SK-N-SH treated with all-trans-retinoic acid at 6 μM for 48 hours (cell line): ENCODE measurements around the gene H2BK1.

Experiments used
- ATAC-seq: fragments of 200-7000 bp; cut with Tn5 transposase; 3 replicates; pipeline ENCODE4 v1.9.1; 2020; ENCODE audit warnings: mild to moderate bottlenecking, moderate library complexity
- ARNTL ChIP-seq: fragments of 450-650 bp; formaldehyde crosslinking; IDR thresholded peaks from 2 replicates; pipeline ENCODE4 v1.5.0; 2020; ENCODE audit warnings: low read depth, mild to moderate bottlenecking, moderate library complexity, borderline replicate concordance
- BACH2 ChIP-seq: fragments of 250-450 bp; sonication (Bioruptor Pico); IDR thresholded peaks from 2 replicates; pipeline ENCODE4 v1.9.0; 2021; ENCODE audit warnings: mild to moderate bottlenecking, borderline replicate concordance
- ESRRG ChIP-seq: fragments of 250-450 bp; sonication (Bioruptor Pico); IDR thresholded peaks from 2 replicates; pipeline ENCODE4 v1.6.1; 2021; ENCODE audit warnings: mild to moderate bottlenecking
- GLIS3 ChIP-seq: fragments of 250-450 bp; sonication (Bioruptor Pico); IDR thresholded peaks from 2 replicates; pipeline ENCODE4 v1.5.0; 2020; ENCODE audit warnings: mild to moderate bottlenecking, moderate library complexity
- ISL1 ChIP-seq: fragments of 250-450 bp; sonication (Bioruptor Pico); IDR thresholded peaks from 2 replicates; pipeline ENCODE4 v2.1.2; 2022; ENCODE audit warnings: mild to moderate bottlenecking, moderate library complexity
- OSR1 ChIP-seq: fragments of 250-450 bp; sonication (Bioruptor Pico); IDR thresholded peaks from 2 replicates; pipeline ENCODE4 v1.8.0; 2022; ENCODE audit warnings: moderate library complexity, mild to moderate bottlenecking, inconsistent platforms
- PPARA ChIP-seq: fragments of 250-450 bp; sonication (Bioruptor Pico); IDR thresholded peaks from 2 replicates; pipeline ENCODE4 v1.5.0; 2020; ENCODE audit warnings: mild to moderate bottlenecking, borderline replicate concordance
- RARB ChIP-seq: fragments of 250-450 bp; sonication (Bioruptor Pico); IDR thresholded peaks from 2 replicates; pipeline ENCODE4 v1.8.0; 2021; ENCODE audit warnings: mild to moderate bottlenecking, moderate library complexity
- ZC3H10 ChIP-seq: fragments of 250-450 bp; sonication (Bioruptor Pico); IDR thresholded peaks from 2 replicates; pipeline ENCODE4 v1.5.1; 2021; ENCODE audit warnings: mild to moderate bottlenecking, moderate library complexity
- ZFP3 ChIP-seq: fragments of 250-450 bp; sonication (Bioruptor Pico); IDR thresholded peaks from 2 replicates; pipeline ENCODE4 v1.5.0; 2020; ENCODE audit warnings: mild to moderate bottlenecking, moderate library complexity
- ZFP30 ChIP-seq: fragments of 450-650 bp; formaldehyde crosslinking; IDR thresholded peaks from 2 replicates; pipeline ENCODE4 v1.5.0; 2022; ENCODE audit warnings: mild to moderate bottlenecking, moderate library complexity
- ZNF8 ChIP-seq: fragments of 450-650 bp; formaldehyde crosslinking; IDR thresholded peaks from 2 replicates; pipeline ENCODE4 v1.5.0; 2020; ENCODE audit warnings: mild to moderate bottlenecking, moderate library complexity
- TF ChIP-seq, protein P1 (sequence below): fragments of 250-450 bp; sonication (Bioruptor Pico); IDR thresholded peaks from 2 replicates; pipeline ENCODE4 v1.8.0; 2021; ENCODE audit warnings: low read depth, mild to moderate bottlenecking, moderate library complexity, borderline replicate concordance
- TF ChIP-seq, protein P2 (sequence below): fragments of 250-450 bp; sonication (Bioruptor Pico); IDR thresholded peaks from 2 replicates; pipeline ENCODE4 v1.5.1; 2021; ENCODE audit warnings: mild to moderate bottlenecking, moderate library complexity
- TF ChIP-seq, protein P3 (sequence below): fragments of 250-450 bp; sonication (Bioruptor Pico); IDR thresholded peaks from 2 replicates; pipeline ENCODE4 v1.8.0; 2020; ENCODE audit warnings: mild to moderate bottlenecking, moderate library complexity, borderline replicate concordance
- TF ChIP-seq, protein P4 (sequence below): fragments of 250-450 bp; sonication (Bioruptor Pico); IDR thresholded peaks from 2 replicates; pipeline ENCODE4 v1.5.0; 2020; ENCODE audit warnings: mild to moderate bottlenecking, moderate library complexity
- TF ChIP-seq, protein P5 (sequence below): fragments of 250-450 bp; sonication (Bioruptor Pico); IDR thresholded peaks from 2 replicates; pipeline ENCODE4 v1.5.1; 2020; ENCODE audit warnings: low read depth, mild to moderate bottlenecking, moderate library complexity

H2BK1 gene

DNA sequence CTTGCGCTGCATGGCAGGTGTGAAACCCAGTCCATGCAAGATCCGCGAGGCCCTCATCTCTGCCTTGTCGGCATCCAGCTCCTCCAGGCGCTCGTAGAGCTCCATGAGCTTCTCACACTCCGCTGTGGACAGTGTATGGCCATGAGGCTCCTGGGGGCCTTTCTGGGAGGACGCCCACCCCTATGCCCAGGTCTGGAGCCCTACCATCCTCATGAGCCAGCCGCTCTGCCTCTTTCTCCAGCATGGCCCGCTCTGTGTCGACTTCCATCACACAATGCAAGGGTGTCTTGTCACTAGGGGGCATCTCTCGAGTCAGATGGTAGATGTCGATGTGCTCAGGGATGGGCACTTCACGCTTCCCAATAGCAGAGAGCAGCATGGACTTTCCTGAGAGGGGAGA is 13.4 kb upstream of the H2BK1 start (continued):
- TF ChIP-seq, protein P1, sequence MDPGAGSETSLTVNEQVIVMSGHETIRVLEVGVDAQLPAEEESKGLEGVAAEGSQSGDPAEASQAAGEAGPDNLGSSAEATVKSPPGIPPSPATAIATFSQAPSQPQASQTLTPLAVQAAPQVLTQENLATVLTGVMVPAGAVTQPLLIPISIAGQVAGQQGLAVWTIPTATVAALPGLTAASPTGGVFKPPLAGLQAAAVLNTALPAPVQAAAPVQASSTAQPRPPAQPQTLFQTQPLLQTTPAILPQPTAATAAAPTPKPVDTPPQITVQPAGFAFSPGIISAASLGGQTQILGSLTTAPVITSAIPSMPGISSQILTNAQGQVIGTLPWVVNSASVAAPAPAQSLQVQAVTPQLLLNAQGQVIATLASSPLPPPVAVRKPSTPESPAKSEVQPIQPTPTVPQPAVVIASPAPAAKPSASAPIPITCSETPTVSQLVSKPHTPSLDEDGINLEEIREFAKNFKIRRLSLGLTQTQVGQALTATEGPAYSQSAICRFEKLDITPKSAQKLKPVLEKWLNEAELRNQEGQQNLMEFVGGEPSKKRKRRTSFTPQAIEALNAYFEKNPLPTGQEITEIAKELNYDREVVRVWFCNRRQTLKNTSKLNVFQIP, result no peak
- TF ChIP-seq BACH2 (CRISPR knock-in tag), result no peak
- TF ChIP-seq, protein P2, sequence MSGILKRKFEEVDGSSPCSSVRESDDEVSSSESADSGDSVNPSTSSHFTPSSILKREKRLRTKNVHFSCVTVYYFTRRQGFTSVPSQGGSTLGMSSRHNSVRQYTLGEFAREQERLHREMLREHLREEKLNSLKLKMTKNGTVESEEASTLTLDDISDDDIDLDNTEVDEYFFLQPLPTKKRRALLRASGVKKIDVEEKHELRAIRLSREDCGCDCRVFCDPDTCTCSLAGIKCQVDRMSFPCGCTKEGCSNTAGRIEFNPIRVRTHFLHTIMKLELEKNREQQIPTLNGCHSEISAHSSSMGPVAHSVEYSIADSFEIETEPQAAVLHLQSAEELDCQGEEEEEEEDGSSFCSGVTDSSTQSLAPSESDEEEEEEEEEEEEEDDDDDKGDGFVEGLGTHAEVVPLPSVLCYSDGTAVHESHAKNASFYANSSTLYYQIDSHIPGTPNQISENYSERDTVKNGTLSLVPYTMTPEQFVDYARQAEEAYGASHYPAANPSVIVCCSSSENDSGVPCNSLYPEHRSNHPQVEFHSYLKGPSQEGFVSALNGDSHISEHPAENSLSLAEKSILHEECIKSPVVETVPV (CRISPR knock-in tag), result no peak

DNA sequence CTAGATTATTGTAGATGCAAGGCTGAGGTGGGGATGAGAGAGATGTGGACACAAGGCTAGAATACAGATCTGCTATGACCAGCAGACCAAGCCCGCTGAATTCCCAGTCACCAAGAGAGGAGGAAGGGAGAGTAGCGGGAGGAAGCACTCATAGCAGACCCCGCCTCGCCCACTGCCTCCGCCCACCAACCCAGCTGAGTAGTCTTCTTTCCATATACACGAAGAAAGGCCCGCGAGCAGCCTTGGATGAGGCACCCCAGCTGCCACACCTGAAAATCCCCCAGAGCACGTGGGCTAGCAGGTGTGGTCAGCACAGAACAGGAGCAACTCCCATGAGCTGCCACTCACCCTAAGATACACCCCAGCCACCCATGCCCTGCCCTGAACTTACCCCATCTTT is 7.9 kb upstream of the H2BK1 start:
- TF ChIP-seq OSR1 (no peak), ESRRG (no peak), RARB (CRISPR knock-in tag) (no peak), ZNF8 (CRISPR knock-in tag) (no peak), ZFP30 (CRISPR knock-in tag) (no peak), ISL1 (CRISPR knock-in tag) (no peak), ZFP3 (CRISPR knock-in tag) (no peak), PPARA (CRISPR knock-in tag) (no peak), ZC3H10 (CRISPR knock-in tag) (no peak), ARNTL (no peak)
- TF ChIP-seq, protein P3, sequence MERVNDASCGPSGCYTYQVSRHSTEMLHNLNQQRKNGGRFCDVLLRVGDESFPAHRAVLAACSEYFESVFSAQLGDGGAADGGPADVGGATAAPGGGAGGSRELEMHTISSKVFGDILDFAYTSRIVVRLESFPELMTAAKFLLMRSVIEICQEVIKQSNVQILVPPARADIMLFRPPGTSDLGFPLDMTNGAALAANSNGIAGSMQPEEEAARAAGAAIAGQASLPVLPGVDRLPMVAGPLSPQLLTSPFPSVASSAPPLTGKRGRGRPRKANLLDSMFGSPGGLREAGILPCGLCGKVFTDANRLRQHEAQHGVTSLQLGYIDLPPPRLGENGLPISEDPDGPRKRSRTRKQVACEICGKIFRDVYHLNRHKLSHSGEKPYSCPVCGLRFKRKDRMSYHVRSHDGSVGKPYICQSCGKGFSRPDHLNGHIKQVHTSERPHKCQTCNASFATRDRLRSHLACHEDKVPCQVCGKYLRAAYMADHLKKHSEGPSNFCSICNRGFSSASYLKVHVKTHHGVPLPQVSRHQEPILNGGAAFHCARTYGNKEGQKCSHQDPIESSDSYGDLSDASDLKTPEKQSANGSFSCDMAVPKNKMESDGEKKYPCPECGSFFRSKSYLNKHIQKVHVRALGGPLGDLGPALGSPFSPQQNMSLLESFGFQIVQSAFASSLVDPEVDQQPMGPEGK (CRISPR knock-in tag), result no peak
- TF ChIP-seq, protein P4, sequence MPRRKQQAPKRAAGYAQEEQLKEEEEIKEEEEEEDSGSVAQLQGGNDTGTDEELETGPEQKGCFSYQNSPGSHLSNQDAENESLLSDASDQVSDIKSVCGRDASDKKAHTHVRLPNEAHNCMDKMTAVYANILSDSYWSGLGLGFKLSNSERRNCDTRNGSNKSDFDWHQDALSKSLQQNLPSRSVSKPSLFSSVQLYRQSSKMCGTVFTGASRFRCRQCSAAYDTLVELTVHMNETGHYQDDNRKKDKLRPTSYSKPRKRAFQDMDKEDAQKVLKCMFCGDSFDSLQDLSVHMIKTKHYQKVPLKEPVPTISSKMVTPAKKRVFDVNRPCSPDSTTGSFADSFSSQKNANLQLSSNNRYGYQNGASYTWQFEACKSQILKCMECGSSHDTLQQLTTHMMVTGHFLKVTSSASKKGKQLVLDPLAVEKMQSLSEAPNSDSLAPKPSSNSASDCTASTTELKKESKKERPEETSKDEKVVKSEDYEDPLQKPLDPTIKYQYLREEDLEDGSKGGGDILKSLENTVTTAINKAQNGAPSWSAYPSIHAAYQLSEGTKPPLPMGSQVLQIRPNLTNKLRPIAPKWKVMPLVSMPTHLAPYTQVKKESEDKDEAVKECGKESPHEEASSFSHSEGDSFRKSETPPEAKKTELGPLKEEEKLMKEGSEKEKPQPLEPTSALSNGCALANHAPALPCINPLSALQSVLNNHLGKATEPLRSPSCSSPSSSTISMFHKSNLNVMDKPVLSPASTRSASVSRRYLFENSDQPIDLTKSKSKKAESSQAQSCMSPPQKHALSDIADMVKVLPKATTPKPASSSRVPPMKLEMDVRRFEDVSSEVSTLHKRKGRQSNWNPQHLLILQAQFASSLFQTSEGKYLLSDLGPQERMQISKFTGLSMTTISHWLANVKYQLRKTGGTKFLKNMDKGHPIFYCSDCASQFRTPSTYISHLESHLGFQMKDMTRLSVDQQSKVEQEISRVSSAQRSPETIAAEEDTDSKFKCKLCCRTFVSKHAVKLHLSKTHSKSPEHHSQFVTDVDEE, result no peak
- TF ChIP-seq, protein P5, sequence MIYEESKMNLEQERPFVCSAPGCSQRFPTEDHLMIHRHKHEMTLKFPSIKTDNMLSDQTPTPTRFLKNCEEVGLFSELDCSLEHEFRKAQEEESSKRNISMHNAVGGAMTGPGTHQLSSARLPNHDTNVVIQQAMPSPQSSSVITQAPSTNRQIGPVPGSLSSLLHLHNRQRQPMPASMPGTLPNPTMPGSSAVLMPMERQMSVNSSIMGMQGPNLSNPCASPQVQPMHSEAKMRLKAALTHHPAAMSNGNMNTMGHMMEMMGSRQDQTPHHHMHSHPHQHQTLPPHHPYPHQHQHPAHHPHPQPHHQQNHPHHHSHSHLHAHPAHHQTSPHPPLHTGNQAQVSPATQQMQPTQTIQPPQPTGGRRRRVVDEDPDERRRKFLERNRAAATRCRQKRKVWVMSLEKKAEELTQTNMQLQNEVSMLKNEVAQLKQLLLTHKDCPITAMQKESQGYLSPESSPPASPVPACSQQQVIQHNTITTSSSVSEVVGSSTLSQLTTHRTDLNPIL, result no peak
- TF ChIP-seq, protein P1, result no peak
- TF ChIP-seq, all 23 proteins: peak for 0
- ATAC-seq, result no peak

DNA sequence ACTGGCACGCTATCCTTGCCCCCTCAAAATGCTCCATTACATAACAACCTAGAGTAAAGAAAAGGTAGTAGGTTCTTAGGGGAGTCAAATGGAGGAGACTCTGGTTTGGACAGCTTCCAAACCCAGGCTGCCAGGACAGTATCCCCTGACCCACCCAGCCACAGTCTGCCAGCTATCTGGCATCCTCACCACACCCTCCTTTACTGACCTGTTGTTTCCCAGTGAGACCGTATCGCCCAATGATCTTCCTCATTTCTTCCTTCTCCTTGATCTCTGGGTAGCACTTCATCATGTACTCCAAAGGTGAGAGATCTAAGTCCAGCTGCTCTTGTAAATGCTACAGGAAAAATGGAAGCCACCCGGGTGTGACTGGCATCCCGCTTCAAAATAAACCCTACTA is 5.1 kb upstream of the H2BK1 start:
- no peak for ATAC-seq
- TF ChIP-seq GLIS3 (CRISPR knock-in tag), result no peak
- no peak for TF ChIP-seq ZNF8 (CRISPR knock-in tag)
- TF ChIP-seq BACH2 (CRISPR knock-in tag), result no peak
- TF ChIP-seq, all 23 proteins: peak for 0

DNA sequence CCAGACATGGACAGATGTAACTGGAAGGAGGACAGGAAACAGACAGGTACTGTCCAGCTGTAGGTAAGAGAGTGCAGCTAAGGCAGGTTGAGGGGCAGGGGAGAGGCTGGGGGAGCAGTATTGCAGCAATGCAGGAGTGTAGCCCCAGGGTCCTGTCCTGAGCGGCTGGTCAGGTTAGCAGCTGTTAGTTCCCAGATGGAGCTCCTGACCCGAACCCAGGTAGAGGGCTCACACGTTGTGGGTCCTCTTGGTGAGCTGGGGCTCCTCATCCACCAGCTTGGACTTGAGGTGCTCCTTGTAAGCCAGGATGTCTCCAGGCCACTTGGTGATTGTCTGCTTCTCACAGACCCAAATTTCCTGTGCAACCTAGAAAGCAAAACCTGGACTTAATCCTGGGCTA is 3.5 kb upstream of the H2BK1 start:
- TF ChIP-seq RARB (CRISPR knock-in tag), result no peak
- TF ChIP-seq ZFP3 (CRISPR knock-in tag), result no peak
- TF ChIP-seq, protein P3 (CRISPR knock-in tag), result no peak
- ATAC-seq, result no peak
